Measurements from ENCODE around the gene HYCC2.

DNA sequence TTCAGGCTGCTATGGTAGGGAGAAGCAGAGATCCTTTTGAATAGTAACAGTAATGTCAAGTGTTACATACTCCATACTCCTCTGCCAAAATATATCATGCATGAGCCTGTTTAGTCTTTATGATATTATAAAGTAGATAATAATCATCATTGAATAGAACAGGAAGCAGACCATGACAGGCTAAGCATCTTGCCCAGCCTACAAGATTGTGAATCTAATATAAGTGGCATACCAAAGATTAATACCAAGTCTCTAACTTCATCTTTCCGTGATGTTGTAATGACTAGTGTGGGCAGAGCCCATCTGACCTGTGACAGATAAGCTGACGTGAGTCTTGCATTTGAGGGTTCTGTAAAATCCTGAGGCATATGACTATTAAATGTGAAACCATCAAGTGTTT, 13.4 kb upstream of the HYCC2 start:
- TF ChIP-seq CTCF (IDR thresholded peaks at IDR 0.05), result no peak
- no peak for TF ChIP-seq POLR2A (IDR thresholded peaks at IDR 0.05)
